Trophoblast cell (in vitro differentiated cells and primary cell): ENCODE measurements around the gene FAM219A.

Source experiments
- DNase-seq, 2 donors: peaks; one replicate each; pipeline ENCODE4 v3.0.0-alpha.2; 2016
- H2AFZ ChIP-seq: 2 replicates; pipeline ENCODE4 v1.6.1; 2013; ENCODE audit warnings: low read length, moderate library complexity, mild to moderate bottlenecking; ENCODE audit not compliant: insufficient read depth, poor library complexity
- H2AK5ac ChIP-seq: 2 replicates; pipeline ENCODE4 v1.6.1; 2013; ENCODE audit warnings: mild to moderate bottlenecking, low read length
- H2BK120ac ChIP-seq: 2 replicates; pipeline ENCODE4 v1.6.1; 2013; ENCODE audit warnings: low read length, mild to moderate bottlenecking, moderate library complexity; ENCODE audit not compliant: insufficient read depth, poor library complexity
- H2BK12ac ChIP-seq: 2 replicates; pipeline ENCODE4 v1.6.1; 2013; ENCODE audit warnings: mild to moderate bottlenecking, low read length, moderate library complexity
- H2BK5ac ChIP-seq: 2 replicates; pipeline ENCODE4 v1.6.1; 2013; ENCODE audit warnings: low read length, low read depth, moderate library complexity, mild to moderate bottlenecking; ENCODE audit not compliant: poor library complexity
- H3K14ac ChIP-seq: 2 replicates; pipeline ENCODE4 v1.6.1; 2013; ENCODE audit warnings: mild to moderate bottlenecking, low read length
- H3K18ac ChIP-seq: 2 replicates; pipeline ENCODE4 v1.6.1; 2013; ENCODE audit warnings: mild to moderate bottlenecking, low read length
- H3K23ac ChIP-seq: 2 replicates; pipeline ENCODE4 v1.6.1; 2013; ENCODE audit warnings: low read length
- H3K27ac ChIP-seq: 2 replicates; pipeline ENCODE4 v1.5.1; 2013; ENCODE audit warnings: low read depth, mild to moderate bottlenecking, inconsistent platforms, low read length, moderate library complexity
- H3K27me3 ChIP-seq: 2 replicates; pipeline ENCODE4 v1.6.1; 2013; ENCODE audit warnings: inconsistent platforms, mild to moderate bottlenecking, low read length, moderate library complexity; ENCODE audit not compliant: insufficient read depth
- H3K36me3 ChIP-seq, 2 experiments: 1 replicate in 1 of 2; 2 replicates in 1 of 2; pipeline ENCODE4 v1.6.1; 2013; ENCODE audit warnings: low read length in 2 of 2, mild to moderate bottlenecking in 2 of 2, moderate library complexity in 1 of 2; ENCODE audit not compliant: insufficient read depth in 2 of 2, control insufficient read depth in 1 of 2
- H3K4ac ChIP-seq: 2 replicates; pipeline ENCODE4 v1.6.1; 2013; ENCODE audit warnings: low read depth, mild to moderate bottlenecking, low read length, moderate library complexity
- H3K4me1 ChIP-seq, 2 experiments: 1 replicate in 1 of 2; 2 replicates in 1 of 2; pipeline ENCODE4 v1.6.1; 2013; ENCODE audit warnings: low read length in 2 of 2, mild to moderate bottlenecking in 2 of 2, moderate library complexity in 1 of 2; ENCODE audit not compliant: insufficient read depth in 2 of 2, control insufficient read depth in 1 of 2
- H3K4me2 ChIP-seq: 2 replicates; pipeline ENCODE4 v1.6.1; 2013; ENCODE audit warnings: inconsistent platforms, mild to moderate bottlenecking, low read length, moderate library complexity
- H3K4me3 ChIP-seq: 2 replicates; pipeline ENCODE4 v1.5.1; 2013; ENCODE audit warnings: mild to moderate bottlenecking, low read depth, low read length, inconsistent platforms
- H3K79me1 ChIP-seq: one replicate; pipeline ENCODE4 v1.6.1; 2013; ENCODE audit warnings: low read length
- H3K79me2 ChIP-seq: 2 replicates; pipeline ENCODE4 v1.6.1; 2013; ENCODE audit warnings: low read length, mild to moderate bottlenecking; ENCODE audit not compliant: control insufficient read depth, insufficient read depth, poor library complexity
- H3K9ac ChIP-seq: 2 replicates; pipeline ENCODE4 v1.6.1; 2013; ENCODE audit warnings: mild to moderate bottlenecking, low read length
- H3K9me3 ChIP-seq: 2 replicates; pipeline ENCODE4 v1.6.1; 2013; ENCODE audit warnings: low read depth, mild to moderate bottlenecking, control low read depth, inconsistent platforms, low read length; ENCODE audit not compliant: insufficient read depth
- H4K12ac ChIP-seq: 2 replicates; pipeline ENCODE4 v1.6.1; 2013; ENCODE audit warnings: low read depth, mild to moderate bottlenecking, low read length, moderate library complexity
- H4K8ac ChIP-seq: 2 replicates; pipeline ENCODE4 v1.6.1; 2013; ENCODE audit warnings: low read depth, mild to moderate bottlenecking, low read length, moderate library complexity
- H4K91ac ChIP-seq: one replicate; pipeline ENCODE4 v1.6.1; 2013; ENCODE audit warnings: low read depth, mild to moderate bottlenecking, low read length, moderate library complexity
- WGBS: extraction: QIAGEN DNeasy Blood & Tissue Kit; methylation state at CpG from one replicate; pipeline ENCODE4 v1.1.7; 2013; ENCODE audit warnings: missing lambda C conversion rate; ENCODE audit not compliant: insufficient read length, insufficient coverage; ENCODE audit errors: extremely low coverage; 5-methylcytosine and 5-hydroxymethylcytosine counted together

The FAM219A gene

DNA sequence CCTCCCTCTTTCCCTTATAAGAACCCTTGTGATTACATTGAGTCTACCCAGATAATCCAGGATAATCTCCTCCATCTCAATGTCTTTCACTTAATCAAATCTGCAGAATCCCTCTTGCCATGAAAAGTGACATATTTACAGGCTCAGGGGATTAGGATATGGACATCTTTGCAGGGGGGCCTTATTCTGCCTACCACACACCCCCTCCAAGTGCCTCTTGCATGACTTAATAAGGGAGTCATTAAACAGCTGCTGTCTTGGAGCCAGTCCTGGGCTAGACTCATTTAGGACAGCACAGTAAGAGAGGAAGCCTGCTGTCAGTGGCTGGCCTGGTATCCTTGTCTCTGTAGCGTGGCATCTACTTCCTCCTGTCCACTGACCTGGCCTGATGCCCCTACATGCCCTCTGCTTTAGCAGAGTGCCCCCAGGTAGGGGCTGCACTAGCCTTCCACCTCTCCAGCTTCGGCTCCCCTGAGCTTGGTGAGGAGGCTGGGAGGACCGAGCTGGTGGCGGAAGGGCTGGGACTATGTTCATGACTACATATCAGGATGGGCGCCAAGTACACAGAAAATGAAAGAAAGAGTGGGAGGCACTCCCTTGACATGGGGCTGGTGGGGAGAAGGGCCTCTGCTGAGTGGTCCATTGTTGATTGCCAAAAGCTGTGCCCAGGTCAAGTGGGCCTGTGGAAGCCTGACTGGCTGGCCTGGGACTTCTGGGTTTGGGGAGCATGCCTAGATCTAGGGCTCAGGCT lies 47.2 kb upstream of the FAM219A start:
- Histone ChIP-seq H3K79me1 (no peaks in the 10 kb centered on the region), H3K27ac (no peak overlapping the region), H3K14ac (no peak overlapping the region), H2BK120ac (no peak overlapping the region), H3K79me2 (no peaks in the 10 kb centered on the region), H2AK5ac (no peak overlapping the region), H3K4ac (no peak overlapping the region), H3K4me2 (no peak overlapping the region), H2BK12ac (no peak overlapping the region), H4K8ac (no peak overlapping the region), H3K4me1 (peaks cover 0 to 7% of the 10 kb centered on the region in 2 experiments), H3K9ac (peak overlapping the region; percentile 24), H3K27me3 (no peaks in the 10 kb centered on the region), H3K18ac (no peak overlapping the region), H4K91ac (no peak overlapping the region), H3K9me3 (peaks cover 3% of the 10 kb centered on the region), H2AFZ (no peak overlapping the region), H2BK5ac (no peak overlapping the region), H3K36me3 (no peaks in the 10 kb centered on the region), H3K23ac (no peak overlapping the region), H4K12ac (no peak overlapping the region), H3K4me3 (no peak overlapping the region)
- no peak for DNase-seq
- no CpG with 5 or more reads among the region's 5 CpGs for WGBS

DNA sequence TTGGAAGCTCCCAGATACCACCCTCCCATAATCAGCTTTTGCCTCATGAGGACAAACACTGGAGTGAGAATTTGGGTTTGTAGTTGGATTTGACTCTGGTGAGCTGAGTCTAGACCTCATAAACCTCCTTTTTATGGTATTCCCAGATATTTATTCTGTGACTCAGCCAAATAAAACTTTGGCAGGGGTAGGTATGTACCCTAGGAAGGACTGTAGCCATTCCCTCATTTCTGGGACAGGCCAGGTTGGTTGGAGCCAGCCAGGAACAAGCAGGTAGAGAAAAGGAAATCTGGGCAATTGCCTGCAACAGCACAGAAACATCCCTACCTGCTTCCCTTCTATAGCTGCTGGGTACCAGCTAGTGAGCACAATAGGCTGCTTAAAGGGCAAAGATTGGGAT lies 45.0 kb upstream of the FAM219A start:
- no peak overlapping the region for H4K8ac ChIP-seq
- H3K4me1 ChIP-seq = no peaks in the 10 kb centered on the region
- H4K91ac ChIP-seq = no peak overlapping the region
- H3K36me3 ChIP-seq = no peaks in the 10 kb centered on the region
- no peak overlapping the region for H3K14ac ChIP-seq
- H3K18ac ChIP-seq = no peak overlapping the region
- H3K4me3 ChIP-seq = no peak overlapping the region
- H3K27ac ChIP-seq = no peak overlapping the region
- no peaks in the 10 kb centered on the region for H3K79me1 ChIP-seq
- H2BK5ac ChIP-seq = no peak overlapping the region
- no peak overlapping the region for H3K4ac ChIP-seq
- no peak overlapping the region for H3K4me2 ChIP-seq
- no peak overlapping the region for H2BK120ac ChIP-seq
- no peaks in the 10 kb centered on the region for H3K27me3 ChIP-seq
- H2BK12ac ChIP-seq = no peak overlapping the region
- H3K79me2 ChIP-seq = no peaks in the 10 kb centered on the region
- no peak overlapping the region for H2AK5ac ChIP-seq
- H2AFZ ChIP-seq = no peak overlapping the region
- DNase-seq = no peak
- H3K9me3 ChIP-seq = peaks cover 3% of the 10 kb centered on the region
- H3K23ac ChIP-seq = no peak overlapping the region
- no peak overlapping the region for H3K9ac ChIP-seq
- H4K12ac ChIP-seq = no peak overlapping the region

DNA sequence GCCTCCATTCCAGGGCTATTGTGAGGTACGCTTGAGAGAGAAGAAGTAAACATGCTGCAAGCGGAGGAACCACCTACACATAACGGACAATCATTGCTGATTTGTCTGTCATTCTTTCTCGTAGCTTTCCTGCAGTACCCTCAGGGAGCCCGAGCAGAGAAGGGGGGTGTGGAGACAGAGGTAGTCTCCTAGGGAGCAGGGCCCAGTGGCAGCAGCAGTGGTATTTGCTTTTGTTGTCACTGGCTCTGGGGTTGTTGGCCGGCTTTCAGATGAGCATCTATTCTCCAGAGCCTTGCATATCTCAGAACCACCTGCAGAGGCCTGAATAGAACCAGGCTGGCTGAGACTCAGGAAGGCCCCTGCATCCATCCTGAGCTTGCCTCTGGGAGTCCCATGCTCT lies 44.5 kb upstream of the FAM219A start:
- Histone ChIP-seq H3K27me3 (no peaks in the 10 kb centered on the region), H3K18ac (no peak overlapping the region), H3K14ac (no peak overlapping the region), H2BK5ac (no peak overlapping the region), H3K79me1 (no peaks in the 10 kb centered on the region), H3K79me2 (no peaks in the 10 kb centered on the region), H2BK120ac (no peak overlapping the region), H3K9me3 (peaks cover 3% of the 10 kb centered on the region), H3K4ac (no peak overlapping the region), H4K12ac (no peak overlapping the region), H3K36me3 (no peaks in the 10 kb centered on the region), H3K4me3 (no peak overlapping the region), H4K91ac (no peak overlapping the region), H3K4me1 (no peaks in the 10 kb centered on the region), H3K4me2 (no peak overlapping the region), H3K9ac (no peak overlapping the region), H2BK12ac (no peak overlapping the region), H4K8ac (no peak overlapping the region), H2AK5ac (no peak overlapping the region), H3K27ac (no peak overlapping the region), H2AFZ (no peak overlapping the region), H3K23ac (no peak overlapping the region)
- WGBS = no CpG with 5 or more reads among the region's 6 CpGs
- no peak for DNase-seq

DNA sequence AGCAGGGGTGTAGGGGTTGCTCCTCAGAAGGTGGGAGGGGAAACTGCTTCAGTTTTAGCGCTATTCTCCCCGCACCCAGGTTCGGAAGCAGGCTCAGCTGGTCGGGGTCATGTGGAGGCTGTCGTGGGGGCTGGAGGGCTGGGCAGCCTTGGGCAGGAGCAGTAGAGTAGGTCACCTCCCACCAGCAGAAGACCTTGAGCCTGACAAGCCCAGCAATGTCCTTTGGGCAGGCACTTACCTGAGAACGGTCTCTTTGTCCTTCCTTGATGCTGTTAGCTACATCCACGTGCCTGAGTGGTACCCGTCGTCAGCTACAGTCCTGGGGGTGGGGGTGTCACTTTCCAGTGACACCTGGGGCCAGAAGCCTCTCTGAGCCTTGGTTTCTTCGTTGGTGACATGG lies 44.1 kb upstream of the FAM219A start:
- no peak overlapping the region for H2BK120ac ChIP-seq
- WGBS = no CpG with 5 or more reads among the region's 10 CpGs
- no peak for DNase-seq

More for the DNA sequence above, 44.1 kb upstream of the FAM219A start:
- H4K12ac ChIP-seq = no peak overlapping the region
- H3K79me1 ChIP-seq = no peaks in the 10 kb centered on the region
- no peak overlapping the region for H3K14ac ChIP-seq
- H2AFZ ChIP-seq = no peak overlapping the region
- H3K79me2 ChIP-seq = no peaks in the 10 kb centered on the region
- no peak overlapping the region for H3K4me3 ChIP-seq
- no peaks in the 10 kb centered on the region for H3K36me3 ChIP-seq
- H2AK5ac ChIP-seq = no peak overlapping the region
- H3K4ac ChIP-seq = no peak overlapping the region
- H3K9ac ChIP-seq = no peak overlapping the region
- peaks cover 3% of the 10 kb centered on the region for H3K9me3 ChIP-seq
- H3K27ac ChIP-seq = no peak overlapping the region
- H3K23ac ChIP-seq = no peak overlapping the region
- H4K91ac ChIP-seq = no peak overlapping the region
- no peak overlapping the region for H2BK5ac ChIP-seq
- no peak overlapping the region for H2BK12ac ChIP-seq
- no peak overlapping the region for H3K18ac ChIP-seq
- no peak overlapping the region for H3K4me2 ChIP-seq
- no peaks in the 10 kb centered on the region for H3K27me3 ChIP-seq
- no peak overlapping the region for H4K8ac ChIP-seq
- no peaks in the 10 kb centered on the region for H3K4me1 ChIP-seq
